ENCODE results near the gene SEC14L1. TPM values are rescaled to one million over a fixed set of nuclear protein-coding genes. Genes with fewer than 3 reads are reported as not detected.
A peak's percentile ranks its signal among the peaks of the same experiment; 100 is the strongest.

The SEC14L1 gene
- total and polyA plus RNA-seq, 12 donors, result 61.8 to 255 (median 143) TPM

- Histone ChIP-seq H3K9me3 (replicated peaks in 1 of 3) (no peaks in the 10 kb centered on the region), H3K36me3 (replicated peaks in 1 of 2) (peaks cover 0 to 67% of the 10 kb centered on the region in 2 donors), H3K27ac (no peak overlapping the region), H3K27me3 (no peaks in the 10 kb centered on the region), H3K4me3 (no peak overlapping the region), H3K4me1 (replicated peaks in 1 of 2) (peaks cover 0 to 6% of the 10 kb centered on the region in 2 donors)
- no peak for DNase-seq
- WGBS, 4 donors, result 92 to 95% (median 93%) methylated on average over 11 of the region's 11 CpGs
- intact Hi-C loops (cut with DNase I), result no loop called here
- TF ChIP-seq CTCF (IDR thresholded peaks at IDR 0.05) (no peak), POLR2A (IDR thresholded peaks at IDR 0.05) (no peak)
Observed at GRCh38 chr17:77217123-77217522, 76.4 kb downstream of the SEC14L1 start.

- Histone ChIP-seq H3K27me3 (no peaks in the 10 kb centered on the region), H3K9me3 (replicated peaks in 1 of 3) (no peaks in the 10 kb centered on the region), H3K27ac (no peak overlapping the region), H3K4me1 (replicated peaks in 1 of 2) (peaks cover 0 to 6% of the 10 kb centered on the region in 2 donors), H3K36me3 (replicated peaks in 1 of 2) (peaks cover 0 to 62% of the 10 kb centered on the region in 2 donors), H3K4me3 (no peak overlapping the region)
- 78 to 89% (median 83%) methylated on average over 10 to 11 of the region's 11 CpGs for WGBS, 4 donors
- intact Hi-C loops (cut with DNase I), result no loop called here
- TF ChIP-seq POLR2A (IDR thresholded peaks at IDR 0.05) (no peak), CTCF (IDR thresholded peaks at IDR 0.05) (no peak)
- DNase-seq, result no peak
Observed at GRCh38 chr17:77217566-77217965, 76.8 kb downstream of the SEC14L1 start.

- Histone ChIP-seq H3K27ac (no peak overlapping the region), H3K4me1 (replicated peaks in 1 of 2) (no peaks in the 10 kb centered on the region), H3K9me3 (replicated peaks in 1 of 3) (no peaks in the 10 kb centered on the region), H3K36me3 (replicated peaks in 1 of 2) (peaks cover 0 to 49% of the 10 kb centered on the region in 2 donors), H3K27me3 (no peaks in the 10 kb centered on the region), H3K4me3 (no peak overlapping the region)
- intact Hi-C loops (cut with DNase I), result no loop called here
- TF ChIP-seq POLR2A (IDR thresholded peaks at IDR 0.05) (no peak), CTCF (IDR thresholded peaks at IDR 0.05) (no peak)
- 83 to 88% (median 85%) methylated on average over 10 of the region's 10 CpGs for WGBS, 4 donors
- no peak for DNase-seq
Observed at GRCh38 chr17:77218902-77219301, 78.1 kb downstream of the SEC14L1 start.

- H3K27ac ChIP-seq, result peak overlapping the region in 1 of 5 donors; percentile 26
- no peak for TF ChIP-seq POLR2A (IDR thresholded peaks at IDR 0.05)
- no peak for TF ChIP-seq CTCF (IDR thresholded peaks at IDR 0.05)
- no peaks in the 10 kb centered on the region for H3K9me3 ChIP-seq (replicated peaks in 1 of 3)
- intact Hi-C loops (cut with DNase I), result no loop called here
- WGBS, 4 donors, result 59 to 71% (median 63%) methylated on average over 7 of the region's 7 CpGs
- H3K4me3 ChIP-seq, result no peak overlapping the region
- no peaks in the 10 kb centered on the region for H3K27me3 ChIP-seq
- H3K4me1 ChIP-seq (replicated peaks in 1 of 2), result no peaks in the 10 kb centered on the region
- no peak for DNase-seq
- H3K36me3 ChIP-seq (replicated peaks in 1 of 2), result peaks cover 0 to 22% of the 10 kb centered on the region in 2 donors
Observed at GRCh38 chr17:77222356-77222755, 81.6 kb downstream of the SEC14L1 start.
